ENCODE results near the gene SLC7A10.

GRCh38 chr19:33232656-33233055, 7.0 kb upstream of the SLC7A10 start:
- TF ChIP-seq CTCF (IDR thresholded peaks at IDR 0.05; ENCODE audit: low read depth, low read length) (no peak), EZH2phosphoT487 (IDR thresholded peaks at IDR 0.05; ENCODE audit: low read depth) (no peak)

Measured in OCI-LY3 (cell line).